ENCODE results near the gene ME1. TPM values are rescaled to one million over a fixed set of nuclear protein-coding genes. Genes with fewer than 3 reads are reported as not detected.

The ME1 gene
- total and polyA plus RNA-seq, 9 of the 15 experiments (the other 6 are each of a cell fraction or from before 2014, with no cell fraction given) = 3.2 to 10.4 (median 5.5) TPM

DNA sequence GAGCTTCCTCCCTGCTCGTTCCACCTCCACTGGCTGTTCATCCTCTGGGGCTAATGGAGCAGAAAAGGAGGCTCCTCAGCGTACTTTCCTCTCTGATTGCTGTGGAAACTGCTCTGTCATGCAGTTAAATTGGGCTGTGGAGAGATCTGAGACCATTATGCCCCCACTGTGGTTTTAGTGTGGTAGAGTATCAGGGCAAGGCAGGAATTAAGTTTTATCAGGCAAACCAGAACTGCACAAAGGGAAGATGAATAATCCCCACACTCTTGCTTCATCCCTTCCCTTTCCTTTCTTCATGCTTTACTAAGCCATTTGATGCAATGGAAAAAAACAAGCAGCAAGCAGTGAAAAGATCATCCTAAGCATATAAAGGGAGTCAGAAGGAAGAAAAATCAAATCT lies 11.9 kb upstream of the ME1 start (continued):
- TF ChIP-seq, protein P1, sequence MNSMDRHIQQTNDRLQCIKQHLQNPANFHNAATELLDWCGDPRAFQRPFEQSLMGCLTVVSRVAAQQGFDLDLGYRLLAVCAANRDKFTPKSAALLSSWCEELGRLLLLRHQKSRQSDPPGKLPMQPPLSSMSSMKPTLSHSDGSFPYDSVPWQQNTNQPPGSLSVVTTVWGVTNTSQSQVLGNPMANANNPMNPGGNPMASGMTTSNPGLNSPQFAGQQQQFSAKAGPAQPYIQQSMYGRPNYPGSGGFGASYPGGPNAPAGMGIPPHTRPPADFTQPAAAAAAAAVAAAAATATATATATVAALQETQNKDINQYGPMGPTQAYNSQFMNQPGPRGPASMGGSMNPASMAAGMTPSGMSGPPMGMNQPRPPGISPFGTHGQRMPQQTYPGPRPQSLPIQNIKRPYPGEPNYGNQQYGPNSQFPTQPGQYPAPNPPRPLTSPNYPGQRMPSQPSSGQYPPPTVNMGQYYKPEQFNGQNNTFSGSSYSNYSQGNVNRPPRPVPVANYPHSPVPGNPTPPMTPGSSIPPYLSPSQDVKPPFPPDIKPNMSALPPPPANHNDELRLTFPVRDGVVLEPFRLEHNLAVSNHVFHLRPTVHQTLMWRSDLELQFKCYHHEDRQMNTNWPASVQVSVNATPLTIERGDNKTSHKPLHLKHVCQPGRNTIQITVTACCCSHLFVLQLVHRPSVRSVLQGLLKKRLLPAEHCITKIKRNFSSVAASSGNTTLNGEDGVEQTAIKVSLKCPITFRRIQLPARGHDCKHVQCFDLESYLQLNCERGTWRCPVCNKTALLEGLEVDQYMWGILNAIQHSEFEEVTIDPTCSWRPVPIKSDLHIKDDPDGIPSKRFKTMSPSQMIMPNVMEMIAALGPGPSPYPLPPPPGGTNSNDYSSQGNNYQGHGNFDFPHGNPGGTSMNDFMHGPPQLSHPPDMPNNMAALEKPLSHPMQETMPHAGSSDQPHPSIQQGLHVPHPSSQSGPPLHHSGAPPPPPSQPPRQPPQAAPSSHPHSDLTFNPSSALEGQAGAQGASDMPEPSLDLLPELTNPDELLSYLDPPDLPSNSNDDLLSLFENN (IDR thresholded peaks at IDR 0.05; ENCODE audit: low read depth in 2 of 2, low read length in 2 of 2) = peak in 1 of 2 experiments; percentile 74; a peak in 1 of 4 replicates
- TF ChIP-seq ZNF586 (CRISPR knock-in tag; conservative IDR thresholded peaks at IDR 0.05) = no peak
- TF ChIP-seq CBFA2T3 (IDR thresholded peaks at IDR 0.05) = peak; percentile 96
- no peak for TF ChIP-seq ZNF232 (CRISPR knock-in tag; IDR thresholded peaks at IDR 0.05)
- TF ChIP-seq, protein P2, sequence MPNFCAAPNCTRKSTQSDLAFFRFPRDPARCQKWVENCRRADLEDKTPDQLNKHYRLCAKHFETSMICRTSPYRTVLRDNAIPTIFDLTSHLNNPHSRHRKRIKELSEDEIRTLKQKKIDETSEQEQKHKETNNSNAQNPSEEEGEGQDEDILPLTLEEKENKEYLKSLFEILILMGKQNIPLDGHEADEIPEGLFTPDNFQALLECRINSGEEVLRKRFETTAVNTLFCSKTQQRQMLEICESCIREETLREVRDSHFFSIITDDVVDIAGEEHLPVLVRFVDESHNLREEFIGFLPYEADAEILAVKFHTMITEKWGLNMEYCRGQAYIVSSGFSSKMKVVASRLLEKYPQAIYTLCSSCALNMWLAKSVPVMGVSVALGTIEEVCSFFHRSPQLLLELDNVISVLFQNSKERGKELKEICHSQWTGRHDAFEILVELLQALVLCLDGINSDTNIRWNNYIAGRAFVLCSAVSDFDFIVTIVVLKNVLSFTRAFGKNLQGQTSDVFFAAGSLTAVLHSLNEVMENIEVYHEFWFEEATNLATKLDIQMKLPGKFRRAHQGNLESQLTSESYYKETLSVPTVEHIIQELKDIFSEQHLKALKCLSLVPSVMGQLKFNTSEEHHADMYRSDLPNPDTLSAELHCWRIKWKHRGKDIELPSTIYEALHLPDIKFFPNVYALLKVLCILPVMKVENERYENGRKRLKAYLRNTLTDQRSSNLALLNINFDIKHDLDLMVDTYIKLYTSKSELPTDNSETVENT (CRISPR knock-in tag; IDR thresholded peaks at IDR 0.05) = no peak
- peak; percentile 73 for TF ChIP-seq MTA2 (IDR thresholded peaks at IDR 0.05; ENCODE audit: low read depth)
- TF ChIP-seq, protein P3, sequence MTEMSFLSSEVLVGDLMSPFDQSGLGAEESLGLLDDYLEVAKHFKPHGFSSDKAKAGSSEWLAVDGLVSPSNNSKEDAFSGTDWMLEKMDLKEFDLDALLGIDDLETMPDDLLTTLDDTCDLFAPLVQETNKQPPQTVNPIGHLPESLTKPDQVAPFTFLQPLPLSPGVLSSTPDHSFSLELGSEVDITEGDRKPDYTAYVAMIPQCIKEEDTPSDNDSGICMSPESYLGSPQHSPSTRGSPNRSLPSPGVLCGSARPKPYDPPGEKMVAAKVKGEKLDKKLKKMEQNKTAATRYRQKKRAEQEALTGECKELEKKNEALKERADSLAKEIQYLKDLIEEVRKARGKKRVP (CRISPR knock-in tag; IDR thresholded peaks at IDR 0.05) = no peak
- no peak for TF ChIP-seq SMARCB1 (IDR thresholded peaks at IDR 0.05; ENCODE audit: insufficient read length, low read depth)
- peak; percentile 74 for TF ChIP-seq STAT5A (IDR thresholded peaks at IDR 0.05; ENCODE audit: borderline replicate concordance, low read length)
- TF ChIP-seq NCOA2 (IDR thresholded peaks at IDR 0.05; ENCODE audit: partially characterized antibody in 2 of 2) = peak in 1 of 2 experiments; percentile 37
- TF ChIP-seq CCNT2 (IDR thresholded peaks at IDR 0.05; ENCODE audit: borderline replicate concordance, extremely low read depth, insufficient read length, low read depth, low read length) = peak; percentile 50
- TF ChIP-seq, protein P4, sequence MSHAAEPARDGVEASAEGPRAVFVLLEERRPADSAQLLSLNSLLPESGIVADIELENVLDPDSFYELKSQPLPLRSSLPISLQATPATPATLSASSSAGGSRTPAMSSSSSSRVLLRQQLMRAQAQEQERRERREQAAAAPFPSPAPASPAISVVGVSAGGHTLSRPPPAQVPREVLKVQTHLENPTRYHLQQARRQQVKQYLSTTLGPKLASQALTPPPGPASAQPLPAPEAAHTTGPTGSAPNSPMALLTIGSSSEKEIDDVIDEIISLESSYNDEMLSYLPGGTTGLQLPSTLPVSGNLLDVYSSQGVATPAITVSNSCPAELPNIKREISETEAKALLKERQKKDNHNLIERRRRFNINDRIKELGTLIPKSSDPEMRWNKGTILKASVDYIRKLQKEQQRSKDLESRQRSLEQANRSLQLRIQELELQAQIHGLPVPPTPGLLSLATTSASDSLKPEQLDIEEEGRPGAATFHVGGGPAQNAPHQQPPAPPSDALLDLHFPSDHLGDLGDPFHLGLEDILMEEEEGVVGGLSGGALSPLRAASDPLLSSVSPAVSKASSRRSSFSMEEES (CRISPR knock-in tag; IDR thresholded peaks at IDR 0.05) = no peak
- TF ChIP-seq ZNF696 (CRISPR knock-in tag; conservative IDR thresholded peaks at IDR 0.05) = no peak
- TF ChIP-seq ZNF217 (CRISPR knock-in tag; IDR thresholded peaks at IDR 0.05) = no peak
- TF ChIP-seq, protein P5, sequence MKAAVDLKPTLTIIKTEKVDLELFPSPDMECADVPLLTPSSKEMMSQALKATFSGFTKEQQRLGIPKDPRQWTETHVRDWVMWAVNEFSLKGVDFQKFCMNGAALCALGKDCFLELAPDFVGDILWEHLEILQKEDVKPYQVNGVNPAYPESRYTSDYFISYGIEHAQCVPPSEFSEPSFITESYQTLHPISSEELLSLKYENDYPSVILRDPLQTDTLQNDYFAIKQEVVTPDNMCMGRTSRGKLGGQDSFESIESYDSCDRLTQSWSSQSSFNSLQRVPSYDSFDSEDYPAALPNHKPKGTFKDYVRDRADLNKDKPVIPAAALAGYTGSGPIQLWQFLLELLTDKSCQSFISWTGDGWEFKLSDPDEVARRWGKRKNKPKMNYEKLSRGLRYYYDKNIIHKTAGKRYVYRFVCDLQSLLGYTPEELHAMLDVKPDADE (conservative IDR thresholded peaks at IDR 0.05; ENCODE audit: control insufficient read depth, low read depth, low read length) = 0 out of 2 replicates have a peak, but pooled peaks have one; percentile 23
- TF ChIP-seq POLR2AphosphoS5 (IDR thresholded peaks at IDR 0.05; ENCODE audit: control insufficient read depth, insufficient read depth, low read depth, low read length) = peak; percentile 81
- peak; percentile 98 for TF ChIP-seq KDM1A (IDR thresholded peaks at IDR 0.05)
- no peak for TF ChIP-seq ZNF212 (CRISPR knock-in tag; IDR thresholded peaks at IDR 0.05)

Measured in K562 (cell line).